Central memory CD8-positive, alpha-beta T cell (primary cell): ENCODE measurements around the gene TBX6.
"Not testable (repeated sequence)": the region's sequence is repeated elsewhere in the genome, so short reads cannot be mapped to it uniquely, and the experiment has no call there.

ENCODE experiments used
- ATAC-seq: fragments of 150-1000 bp; cut with Tn5 transposase; replicated peaks from 2 replicates; pipeline ENCODE4 v1.10.0; 2022; ENCODE audit warnings: mild to moderate bottlenecking, moderate FRiP score, moderate number of reproducible peaks; ENCODE audit not compliant: poor library complexity, severe bottlenecking; ENCODE audit errors: extremely low read depth
- DNase-seq, 2 donors: peaks; one replicate each; pipeline ENCODE4 v3.0.0; 2021; ENCODE audit warnings: low spot score in 2 of 2
- H3K27ac Mint-ChIP-seq: one replicate; pipeline ENCODE4 v1.8.0; 2022; ENCODE audit warnings: low read depth, mild to moderate bottlenecking, moderate library complexity, mixed read lengths
- H3K27me3 Mint-ChIP-seq: one replicate; pipeline ENCODE4 v1.8.0; 2022; ENCODE audit warnings: mixed read lengths
- H3K36me3 Mint-ChIP-seq: one replicate; pipeline ENCODE4 v1.8.0; 2022; ENCODE audit warnings: mild to moderate bottlenecking, moderate library complexity, mixed read lengths; ENCODE audit not compliant: insufficient read depth
- H3K4me1 Mint-ChIP-seq: one replicate; pipeline ENCODE4 v1.8.0; 2022; ENCODE audit warnings: mixed read lengths
- H3K4me3 Mint-ChIP-seq: one replicate; pipeline ENCODE4 v1.8.0; 2022; ENCODE audit warnings: mild to moderate bottlenecking, moderate library complexity, mixed read lengths
- H3K9me3 Mint-ChIP-seq: one replicate; pipeline ENCODE4 v1.8.0; 2022; ENCODE audit warnings: mixed read lengths

TBX6 gene

DNA sequence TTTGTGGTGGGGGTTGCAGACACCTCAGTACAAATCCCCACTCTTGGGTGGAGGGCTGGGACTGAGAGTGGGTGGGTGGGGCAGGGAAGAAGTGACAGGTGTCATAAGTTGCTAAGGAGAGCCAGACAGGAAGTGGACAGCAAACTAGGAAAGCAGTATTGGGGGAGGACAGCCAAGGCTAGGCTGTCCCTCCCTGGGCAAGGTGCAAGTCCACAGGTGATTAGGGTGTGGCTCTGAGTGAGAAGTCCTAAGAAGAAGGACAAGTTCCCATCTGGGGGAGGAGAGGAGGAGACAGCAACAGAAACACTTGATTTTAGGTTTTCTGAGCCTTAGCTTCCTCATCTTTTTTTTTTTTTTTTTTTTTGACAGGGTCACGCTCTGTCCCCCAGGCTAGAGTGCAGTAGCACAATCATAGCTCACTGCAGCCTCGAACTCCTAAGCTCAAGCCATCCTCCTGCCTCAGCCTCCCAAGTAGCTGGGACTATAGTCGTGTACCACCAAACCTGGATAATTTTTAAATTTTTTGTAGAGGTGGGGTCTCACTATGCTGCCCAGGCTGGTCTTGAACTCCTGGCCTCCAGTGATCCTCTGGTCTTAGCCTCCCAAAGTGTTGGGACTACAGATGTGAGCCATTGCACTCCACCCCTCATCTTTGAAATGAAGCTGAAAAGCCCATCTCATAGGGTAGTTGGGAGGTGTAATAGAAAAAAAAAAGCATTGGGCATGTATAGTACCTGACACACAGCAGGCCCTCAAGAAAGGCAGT lies 28.8 kb upstream of the TBX6 start:
- Mint-ChIP-seq H3K4me3 (no peak overlapping the region), H3K9me3 (no peaks in the 10 kb centered on the region), H3K27me3 (no peaks in the 10 kb centered on the region), H3K4me1 (peaks cover 15% of the 10 kb centered on the region), H3K27ac (no peak overlapping the region), H3K36me3 (peaks cover 14% of the 10 kb centered on the region)
- ATAC-seq (no peak), DNase-seq (no peak)

- Mint-ChIP-seq H3K9me3 (no peaks in the 10 kb centered on the region), H3K4me3 (no peak overlapping the region), H3K27ac (no peak overlapping the region), H3K36me3 (peaks cover 18% of the 10 kb centered on the region), H3K27me3 (no peaks in the 10 kb centered on the region), H3K4me1 (peaks cover 15% of the 10 kb centered on the region)
- DNase-seq (no peak), ATAC-seq (no peak)
These were observed 27.7 kb upstream of the TBX6 start for GRCh38 chr16:30119428-30119827.

- Mint-ChIP-seq H3K27ac (no peak overlapping the region), H3K27me3 (no peaks in the 10 kb centered on the region), H3K4me1 (peaks cover 24% of the 10 kb centered on the region), H3K4me3 (no peak overlapping the region), H3K9me3 (no peaks in the 10 kb centered on the region), H3K36me3 (peaks cover 19% of the 10 kb centered on the region)
- DNase-seq (no peak), ATAC-seq (no peak)
These were observed 26.0 kb upstream of the TBX6 start for GRCh38 chr16:30117768-30118167.

- DNase-seq = no peak
- no peak for ATAC-seq
- H3K36me3 Mint-ChIP-seq = peaks cover 18% of the 10 kb centered on the region
- H3K27ac Mint-ChIP-seq = no peak overlapping the region
- H3K9me3 Mint-ChIP-seq = no peaks in the 10 kb centered on the region
- H3K27me3 Mint-ChIP-seq = no peaks in the 10 kb centered on the region
- H3K4me3 Mint-ChIP-seq = no peak overlapping the region
- H3K4me1 Mint-ChIP-seq = peaks cover 19% of the 10 kb centered on the region
These were observed 24.8 kb upstream of the TBX6 start for GRCh38 chr16:30116291-30117207.

DNA sequence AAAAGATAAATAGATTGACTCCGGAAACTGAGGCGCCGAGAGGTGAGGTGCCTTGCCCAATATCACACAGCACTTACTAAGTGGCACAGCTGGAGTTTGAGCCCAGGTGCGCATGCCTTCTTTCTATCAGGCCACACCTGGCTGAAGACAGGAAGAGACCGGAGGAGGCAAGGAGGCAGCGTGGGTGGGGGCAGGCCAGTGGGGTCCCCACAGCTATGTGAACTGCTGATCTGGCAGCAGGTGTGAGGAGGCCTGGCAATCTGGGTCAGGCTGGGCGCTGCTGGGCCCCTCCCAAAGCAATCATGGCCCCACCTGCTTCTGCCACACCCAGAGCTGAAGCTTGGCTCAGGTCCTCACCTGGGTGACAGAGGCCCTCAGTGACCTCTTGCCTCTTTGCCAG lies 23.5 kb upstream of the TBX6 start:
- Mint-ChIP-seq H3K4me1 (peaks cover 14% of the 10 kb centered on the region), H3K9me3 (no peaks in the 10 kb centered on the region), H3K27me3 (no peaks in the 10 kb centered on the region), H3K36me3 (peaks cover 22% of the 10 kb centered on the region), H3K4me3 (no peak overlapping the region), H3K27ac (no peak overlapping the region)
- ATAC-seq (no peak), DNase-seq (no peak)

DNA sequence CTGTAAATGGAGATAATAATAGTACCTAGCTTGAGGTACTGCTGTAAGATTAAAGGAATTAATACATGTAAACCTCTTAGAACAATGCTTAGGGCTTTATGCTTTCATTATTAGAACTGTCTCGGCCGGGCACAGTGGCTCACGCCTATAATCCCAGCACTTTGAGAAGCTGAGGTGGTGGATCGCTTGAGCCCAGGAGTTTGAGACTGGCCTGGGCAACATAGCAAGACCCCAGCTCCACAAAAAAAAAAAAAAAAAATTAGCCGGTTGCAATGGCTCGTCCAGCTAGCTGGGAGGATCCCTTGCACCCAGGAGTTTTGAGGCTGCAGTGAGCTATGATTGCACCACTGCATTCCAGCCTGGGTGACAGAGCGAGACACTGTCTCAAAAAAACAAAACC lies 23.1 kb upstream of the TBX6 start:
- ATAC-seq, H3K27ac Mint-ChIP-seq, H3K4me3 Mint-ChIP-seq, H3K27me3 Mint-ChIP-seq, DNase-seq, H3K9me3 Mint-ChIP-seq: not testable (repeated sequence)
- peaks cover 10% of the 10 kb centered on the region for H3K4me1 Mint-ChIP-seq
- peaks cover 22% of the 10 kb centered on the region for H3K36me3 Mint-ChIP-seq

DNA sequence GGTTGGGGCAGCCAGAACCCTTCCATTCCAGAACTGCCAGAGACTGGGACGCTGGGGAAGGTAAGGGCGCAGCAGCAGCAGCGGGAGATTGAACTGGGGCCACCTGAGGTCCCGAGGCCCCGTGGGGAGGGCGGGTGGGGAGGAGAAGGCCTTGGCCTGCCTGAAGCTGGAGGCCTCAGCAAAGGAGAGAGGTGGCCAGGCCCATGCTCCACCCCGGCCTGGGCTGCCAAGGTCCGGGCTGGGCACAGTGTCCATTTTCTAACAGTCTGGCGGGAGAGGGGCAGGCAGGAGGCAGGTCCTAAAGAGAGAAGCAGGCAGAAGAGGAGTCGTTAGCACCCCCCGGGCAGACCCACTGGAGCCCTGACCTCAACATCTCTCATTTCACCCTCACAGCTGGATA lies 22.7 kb upstream of the TBX6 start:
- H3K4me3 Mint-ChIP-seq = no peak overlapping the region
- H3K27ac Mint-ChIP-seq = peak overlapping the region; percentile 67
- DNase-seq (no peak), ATAC-seq (no peak)
- peaks cover 22% of the 10 kb centered on the region for H3K36me3 Mint-ChIP-seq
- no peaks in the 10 kb centered on the region for H3K9me3 Mint-ChIP-seq
- H3K27me3 Mint-ChIP-seq = no peaks in the 10 kb centered on the region
- peaks cover 10% of the 10 kb centered on the region for H3K4me1 Mint-ChIP-seq

- DNase-seq (no peak), ATAC-seq (no peak)
- H3K4me1 Mint-ChIP-seq = peaks cover 10% of the 10 kb centered on the region
- peak overlapping the region; percentile 67 for H3K27ac Mint-ChIP-seq
- H3K4me3 Mint-ChIP-seq = no peak overlapping the region
- no peaks in the 10 kb centered on the region for H3K27me3 Mint-ChIP-seq
- peaks cover 18% of the 10 kb centered on the region for H3K36me3 Mint-ChIP-seq
- H3K9me3 Mint-ChIP-seq = no peaks in the 10 kb centered on the region
These were observed 22.1 kb upstream of the TBX6 start for GRCh38 chr16:30113711-30114333.

DNA sequence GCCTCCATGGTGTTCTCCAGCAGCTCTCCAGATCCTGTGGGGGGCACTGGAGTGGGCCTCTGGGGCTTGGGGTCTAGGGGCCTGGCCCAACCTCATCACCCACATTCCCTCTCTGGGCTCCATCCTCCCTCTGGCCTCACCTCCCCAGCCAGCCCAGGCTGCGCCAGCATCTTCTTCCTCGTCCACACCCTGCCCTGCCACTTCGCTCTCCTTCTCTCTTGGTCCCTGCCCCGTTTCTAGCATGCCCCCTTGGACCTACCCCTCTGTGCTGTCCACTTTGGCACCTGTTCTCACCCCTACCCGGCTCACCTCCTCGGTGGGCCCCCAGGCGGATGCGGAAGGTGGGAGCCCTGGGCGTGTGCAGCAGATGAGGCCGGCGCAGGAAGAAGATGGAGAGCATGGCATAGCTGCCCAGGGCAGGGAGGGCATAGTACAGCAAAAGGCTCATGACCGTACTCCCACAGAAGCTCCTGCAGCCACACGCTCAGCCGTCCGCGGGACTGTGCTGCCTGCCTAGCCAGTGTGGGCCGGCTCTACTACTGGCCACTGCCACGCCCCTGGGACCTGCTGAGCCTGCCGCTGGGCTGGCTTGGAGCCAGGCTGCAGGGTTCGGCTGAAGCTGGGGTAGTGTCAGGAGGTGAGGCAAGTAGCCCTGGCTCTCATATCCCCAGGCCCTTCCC lies 21.4 kb upstream of the TBX6 start, which contains the start of gene GDPD3:
TSS of gene GDPD3 (minus strand) at position 507 of the 680 bp plus-strand sequence. CDS start at position 448, 59 bp downstream.
- peaks cover 19% of the 10 kb centered on the region for H3K36me3 Mint-ChIP-seq
- H3K27ac Mint-ChIP-seq = peak within 1 kb of the TSS; percentile 67
- no peaks in the 10 kb centered on the region for H3K9me3 Mint-ChIP-seq
- no peak for DNase-seq
- no peaks in the 10 kb centered on the region for H3K27me3 Mint-ChIP-seq
- ATAC-seq = no peak
- peaks cover 10% of the 10 kb centered on the region for H3K4me1 Mint-ChIP-seq
- no peak within 1 kb of the TSS for H3K4me3 Mint-ChIP-seq

DNA sequence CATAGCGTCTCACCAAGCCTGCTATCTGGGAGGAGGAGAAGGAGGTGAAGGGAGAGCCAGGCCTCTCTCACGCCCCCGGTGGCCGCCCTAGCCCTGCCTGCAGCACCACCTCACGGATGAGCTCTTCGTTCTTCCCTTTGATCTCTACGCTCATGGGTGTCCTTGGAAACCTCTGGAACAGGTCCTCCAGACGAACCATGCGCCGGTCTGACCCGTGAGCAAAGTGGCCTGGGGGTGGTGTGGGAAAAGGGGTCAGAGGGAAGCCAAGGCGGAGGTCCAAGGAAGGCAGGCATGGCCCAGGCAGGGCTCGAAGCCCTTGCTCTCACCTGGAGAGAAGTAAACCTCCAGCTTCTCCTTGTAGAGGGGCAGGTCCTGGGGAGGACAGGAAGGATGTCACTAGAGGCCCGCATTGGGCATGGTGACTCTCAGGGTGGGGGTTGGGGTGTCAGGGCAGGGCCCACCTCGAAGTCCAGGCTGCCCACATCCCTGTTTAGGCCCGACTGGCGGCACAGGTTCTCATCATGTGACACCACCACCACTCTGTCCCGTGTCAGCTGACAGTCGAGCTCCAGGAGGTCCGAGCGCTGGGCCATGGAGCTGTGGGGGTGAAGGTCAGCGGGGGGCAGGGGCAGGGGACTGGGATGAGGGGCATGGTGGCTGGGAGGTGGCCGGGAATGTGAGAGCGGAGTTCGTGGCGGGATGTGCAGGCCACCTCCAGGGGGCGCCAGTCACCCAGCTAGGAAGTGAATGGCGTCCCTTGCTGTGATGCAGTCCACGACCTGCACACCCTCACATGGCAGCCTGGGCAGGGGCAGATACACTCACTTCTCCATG lies 20.7 kb upstream of the TBX6 start:
- Mint-ChIP-seq H3K27ac (no peak overlapping the region), H3K4me1 (peaks cover 10% of the 10 kb centered on the region), H3K27me3 (no peaks in the 10 kb centered on the region), H3K9me3 (no peaks in the 10 kb centered on the region), H3K4me3 (no peak overlapping the region), H3K36me3 (peaks cover 21% of the 10 kb centered on the region)
- no peak for ATAC-seq
- DNase-seq = peak in 1 of 2 donors; percentile 35

DNA sequence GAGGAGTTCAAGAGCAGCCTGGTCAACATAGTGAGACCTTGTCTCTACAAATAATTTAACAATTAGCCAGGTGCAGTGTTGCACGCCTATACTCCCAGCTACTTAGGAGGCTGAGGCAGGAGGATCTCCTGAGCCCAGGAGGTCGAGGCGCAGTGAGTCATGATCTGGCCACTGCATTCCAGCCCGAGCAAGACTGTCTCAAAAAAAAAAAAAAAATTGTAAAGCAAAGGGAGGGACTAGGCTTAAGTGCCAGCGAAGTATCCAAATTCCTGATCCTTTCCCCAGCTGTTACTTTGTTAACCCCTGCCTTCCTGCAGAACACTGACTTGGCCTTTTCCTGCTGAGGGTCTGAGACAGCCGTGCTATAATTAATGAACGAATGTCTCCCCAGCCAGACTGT lies 18.9 kb upstream of the TBX6 start:
- Mint-ChIP-seq H3K4me1 (peaks cover 10% of the 10 kb centered on the region), H3K27ac (no peak overlapping the region), H3K9me3 (no peaks in the 10 kb centered on the region), H3K4me3 (no peak overlapping the region), H3K36me3 (peaks cover 16% of the 10 kb centered on the region), H3K27me3 (no peaks in the 10 kb centered on the region)
- no peak for ATAC-seq
- DNase-seq = no peak
